HG03097 (cell line): ENCODE data around the gene KRT27.

Source experiments
- ATAC-seq: cut with Tn5 transposase; IDR thresholded peaks from one replicate; pipeline ENCODE4 v1.9.1; 2021; ENCODE audit not compliant: unreplicated experiment, low FRiP score

Gene KRT27

DNA sequence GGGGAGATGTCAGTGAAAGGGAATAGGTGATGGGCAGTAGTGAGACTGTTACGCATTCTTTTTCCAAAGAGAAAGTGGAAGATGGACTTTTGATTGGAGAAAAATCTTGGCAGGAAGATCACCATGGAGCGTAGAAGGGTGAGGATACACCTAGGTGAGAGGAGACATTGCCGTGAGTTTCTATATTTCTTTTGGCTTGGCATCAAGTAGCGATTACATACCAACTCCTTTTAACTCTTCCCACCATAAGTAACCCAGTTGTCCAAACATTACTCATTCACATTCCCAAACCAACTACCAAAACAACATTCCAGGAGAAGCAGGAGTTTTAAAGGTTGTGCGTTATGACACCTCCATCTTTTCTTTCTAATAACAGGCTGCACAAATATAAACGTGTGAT lies 28.1 kb upstream of the KRT27 start:
- no peak for ATAC-seq

DNA sequence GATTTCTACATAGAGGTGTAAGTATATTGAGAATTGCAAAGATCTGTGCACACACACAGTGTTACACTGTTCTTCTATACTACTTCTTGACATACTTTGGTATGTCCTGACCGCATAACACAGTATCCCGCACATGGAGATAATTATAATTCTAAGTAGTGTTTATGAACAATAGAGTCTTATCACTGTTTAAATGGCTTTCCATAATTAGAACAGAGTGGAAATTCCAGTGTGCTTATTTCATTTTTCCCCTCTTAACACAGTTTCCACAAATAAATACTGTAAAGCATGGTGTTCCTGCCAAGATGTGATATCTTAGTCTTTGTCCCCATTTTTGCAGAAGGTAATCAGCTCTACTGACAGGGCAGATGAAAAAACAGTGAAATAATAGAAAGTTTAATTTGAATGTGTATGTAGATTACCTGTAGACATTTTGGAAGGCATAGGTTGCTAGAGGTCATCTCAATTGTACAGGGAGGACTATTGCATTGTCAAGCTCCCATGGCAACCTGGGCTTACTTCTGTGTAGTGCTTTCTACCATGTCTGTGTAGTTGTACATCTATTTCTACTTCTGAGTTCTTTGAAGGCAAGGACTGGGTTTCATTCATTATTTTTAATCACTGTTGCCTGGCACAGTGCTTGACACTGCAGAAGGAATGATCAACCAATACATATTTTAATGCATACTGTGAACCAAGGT lies 27.5 kb upstream of the KRT27 start:
- no peak for ATAC-seq

DNA sequence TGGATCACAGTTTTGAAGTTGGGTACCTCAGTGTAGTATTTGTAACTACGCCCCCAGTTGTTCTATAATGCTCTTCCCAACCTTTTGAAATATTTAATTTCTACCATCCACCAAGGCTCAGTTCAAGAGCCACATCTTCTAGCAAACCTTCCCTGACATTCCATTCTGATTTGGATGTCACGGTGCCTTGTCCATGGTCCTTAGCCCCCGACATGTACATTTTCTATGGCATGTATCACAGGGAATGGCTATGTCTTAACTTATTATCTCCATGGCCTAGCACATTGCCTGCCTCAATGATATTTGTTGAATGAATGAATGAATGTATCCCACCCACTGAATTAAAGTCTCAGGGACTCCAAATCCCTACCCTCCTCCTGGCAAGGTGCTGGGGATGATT lies 23.8 kb upstream of the KRT27 start:
- no peak for ATAC-seq

DNA sequence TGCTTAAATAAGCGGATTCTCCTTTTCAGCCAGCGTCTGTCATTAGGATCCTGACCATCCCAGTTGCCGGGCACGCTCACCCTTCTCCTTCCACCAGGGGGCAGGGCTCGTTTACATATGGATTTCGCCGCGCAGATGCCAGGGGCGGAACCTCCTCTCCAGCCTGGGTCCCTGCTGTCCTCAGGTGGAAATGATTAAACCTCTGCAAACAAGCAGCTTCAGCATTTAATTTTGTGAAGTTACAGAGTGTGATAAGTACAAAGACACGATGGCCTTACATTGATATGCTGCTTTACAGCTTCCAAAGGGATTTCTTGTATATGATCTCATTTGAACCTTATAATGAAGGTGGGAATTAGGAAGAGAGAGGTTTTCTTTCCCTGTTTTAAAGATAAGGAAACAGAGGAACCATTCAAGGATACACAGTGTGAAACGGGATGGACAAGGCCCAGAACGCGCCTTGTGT lies 21.3 kb upstream of the KRT27 start:
- no peak for ATAC-seq

DNA sequence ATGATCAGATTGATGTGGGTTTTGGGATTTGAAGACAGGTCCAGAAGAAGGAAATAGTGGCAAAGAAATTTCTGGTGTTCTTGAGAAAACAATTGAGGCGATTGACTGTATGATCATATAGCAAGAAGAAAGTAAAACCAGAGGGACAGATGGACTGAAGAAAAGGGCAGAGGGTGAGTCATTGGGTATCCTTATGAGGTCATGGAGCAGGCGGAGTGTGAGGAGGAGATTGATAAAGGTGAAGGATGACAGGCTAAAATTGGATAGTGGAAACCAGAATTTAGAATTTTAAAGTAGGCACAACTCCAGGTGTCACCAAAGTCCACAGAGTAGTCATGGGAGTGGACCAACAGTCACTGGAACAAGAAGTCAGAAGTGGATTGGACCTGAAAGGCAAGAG lies 18.8 kb upstream of the KRT27 start:
- ATAC-seq = no peak

DNA sequence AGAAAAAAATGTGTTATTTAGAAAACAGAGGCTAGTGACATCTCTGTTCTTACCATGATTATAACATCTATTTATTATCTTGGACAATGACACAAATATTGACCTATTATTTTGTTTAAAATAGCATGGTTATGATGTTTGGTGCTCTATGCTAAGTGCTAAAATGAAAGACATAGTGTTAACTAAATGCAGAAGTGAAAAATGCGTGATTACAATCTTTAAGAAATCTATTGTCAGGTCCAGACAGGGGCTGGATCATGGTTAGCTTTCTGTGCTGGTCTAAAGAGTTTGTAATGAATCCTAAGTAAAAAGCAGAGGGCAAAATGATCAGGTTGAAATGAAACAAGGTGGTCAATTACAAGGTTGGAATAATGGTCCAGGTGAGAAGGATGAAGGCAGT lies 18.0 kb upstream of the KRT27 start:
- no peak for ATAC-seq

DNA sequence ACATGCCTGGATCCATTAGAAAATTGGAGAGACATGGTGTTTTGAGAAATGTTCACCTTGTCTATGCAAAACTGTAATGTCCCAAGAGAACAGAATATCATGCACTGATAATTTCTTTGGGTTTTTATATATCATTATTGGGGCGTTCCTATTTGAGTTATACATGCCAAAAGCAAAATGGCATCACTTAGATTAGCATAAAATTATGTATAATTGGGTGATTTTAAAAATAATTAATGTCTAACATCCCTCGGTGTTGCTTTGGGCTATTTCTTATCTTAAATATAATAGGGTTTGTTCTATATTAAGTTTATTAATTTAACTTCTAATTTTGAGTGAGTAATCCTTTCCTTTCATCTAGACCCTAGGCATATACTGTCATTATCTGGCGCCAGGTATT lies 17.5 kb upstream of the KRT27 start, which contains the start of gene KRT28:
Gene KRT28 (minus strand): TSS at position 101 of the 400 bp plus-strand sequence. CDS start 66 bp downstream, at position 35.
- ATAC-seq = no peak

DNA sequence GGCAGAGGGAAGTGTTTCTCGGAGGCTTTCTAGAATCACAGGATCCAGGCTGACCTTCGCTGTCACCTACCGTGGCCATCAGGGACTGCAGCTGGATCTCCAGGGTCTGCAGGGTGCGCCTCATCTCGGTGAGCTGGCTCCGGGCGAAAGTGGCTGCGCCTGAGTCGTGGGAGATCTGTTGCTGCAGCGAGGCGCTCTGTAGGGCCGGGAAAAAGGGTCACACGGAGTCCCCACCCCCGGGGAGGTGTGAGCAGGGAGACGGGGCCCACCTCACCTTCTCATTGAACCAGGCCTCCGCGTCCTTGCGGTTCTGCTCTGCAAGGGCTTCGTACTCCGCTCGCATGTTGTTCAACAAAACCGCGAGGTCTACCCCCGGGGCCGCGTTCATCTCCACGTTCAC lies 14.5 kb upstream of the KRT27 start:
- ATAC-seq = no peak

DNA sequence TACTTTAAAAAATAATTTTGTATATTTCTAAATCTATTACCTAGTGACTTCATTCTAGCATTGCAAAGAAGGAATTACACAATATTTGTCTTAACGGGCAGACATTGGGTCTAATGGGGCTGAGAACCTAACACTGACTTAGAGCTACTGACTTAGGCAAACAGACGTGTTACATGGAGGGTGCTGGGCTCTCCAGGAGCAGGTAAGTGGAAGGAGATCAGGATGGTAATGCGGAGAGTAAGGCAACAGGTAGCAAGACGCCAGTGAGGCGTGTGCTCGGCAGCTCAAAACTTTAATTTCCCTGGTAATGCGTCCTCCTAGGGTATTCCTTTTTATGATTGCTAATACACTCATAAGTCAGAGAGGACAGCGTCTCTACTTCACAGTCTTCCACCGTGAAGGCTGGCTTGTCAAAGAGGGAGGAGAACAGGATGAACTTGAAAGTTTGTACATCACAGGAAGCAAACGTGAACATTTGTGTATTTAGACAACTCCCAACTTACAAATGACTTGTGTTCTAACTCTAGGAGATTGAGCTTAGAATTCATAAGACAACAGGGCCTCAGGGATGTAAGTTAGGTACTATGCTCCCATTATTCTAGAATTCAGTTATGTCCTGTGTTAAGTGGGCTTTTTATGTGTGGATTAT lies 12.8 kb upstream of the KRT27 start:
- ATAC-seq = no peak

DNA sequence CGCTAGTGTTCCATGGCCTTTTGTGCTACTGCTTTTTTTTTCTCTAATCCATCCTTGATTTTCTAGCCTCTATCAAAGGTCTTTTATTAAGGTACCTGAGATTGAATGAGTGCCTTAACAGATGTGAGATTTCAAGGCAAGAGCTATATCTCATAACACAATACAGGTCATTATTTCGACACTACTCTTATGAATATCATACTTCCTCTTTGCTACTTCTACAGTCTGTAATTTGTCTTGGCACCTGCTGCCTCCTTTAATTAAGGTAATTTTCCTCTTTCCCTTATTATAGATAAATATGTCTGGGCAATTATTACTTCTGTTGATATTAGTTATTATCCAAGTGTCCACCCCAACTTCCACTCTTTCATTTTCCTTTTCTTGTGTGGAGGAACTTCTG lies 12.1 kb upstream of the KRT27 start:
- ATAC-seq = no peak

DNA sequence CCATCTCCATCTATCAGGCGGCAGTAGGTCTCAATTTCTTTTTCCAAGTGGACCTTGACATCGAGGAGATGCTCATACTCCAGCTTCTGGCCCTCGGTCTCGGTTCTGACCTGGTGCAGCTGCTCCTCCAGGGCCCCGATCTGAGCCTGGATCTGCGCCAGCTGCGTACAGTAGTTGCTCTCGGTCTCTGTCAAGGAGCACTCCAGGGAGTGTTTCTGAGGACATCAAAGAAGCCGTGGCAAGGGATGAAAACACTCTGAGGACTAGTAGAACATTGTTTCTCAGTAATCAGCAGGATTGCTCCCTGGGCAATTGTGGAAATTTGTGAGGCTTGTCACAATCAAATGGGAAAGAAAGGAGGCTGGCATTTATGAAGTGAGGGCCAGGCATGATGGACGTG lies 11.5 kb upstream of the KRT27 start:
- ATAC-seq = no peak

DNA sequence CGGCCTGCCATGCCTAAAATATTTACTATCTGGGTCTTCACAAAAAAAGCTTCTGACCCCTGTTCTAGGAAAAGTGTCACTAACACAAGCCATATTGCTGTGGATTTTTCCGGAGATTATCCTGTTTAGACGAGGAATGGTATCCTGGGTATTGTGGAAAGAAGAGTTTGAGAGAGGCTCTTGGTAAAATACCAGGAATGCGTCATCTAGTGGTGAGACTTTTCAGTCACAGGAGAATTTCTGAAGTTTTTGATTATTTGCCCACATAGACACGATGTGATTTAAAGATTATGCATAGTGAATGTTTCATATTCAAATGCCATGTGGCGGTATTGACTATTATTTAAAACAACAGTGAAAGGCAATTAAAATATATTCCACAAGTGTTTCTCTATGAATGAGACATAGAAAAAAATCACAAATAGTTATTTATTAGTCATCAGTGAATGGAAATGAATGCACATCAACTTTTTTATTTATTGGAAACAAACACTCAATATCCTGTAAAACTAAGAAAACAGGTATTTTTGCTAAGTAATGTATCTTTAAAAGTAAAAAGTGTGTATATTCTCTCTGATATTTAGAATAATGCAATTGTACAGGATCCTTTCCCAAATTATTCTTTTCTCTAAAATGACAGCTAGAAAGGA lies 9.6 kb upstream of the KRT27 start:
- no peak for ATAC-seq

DNA sequence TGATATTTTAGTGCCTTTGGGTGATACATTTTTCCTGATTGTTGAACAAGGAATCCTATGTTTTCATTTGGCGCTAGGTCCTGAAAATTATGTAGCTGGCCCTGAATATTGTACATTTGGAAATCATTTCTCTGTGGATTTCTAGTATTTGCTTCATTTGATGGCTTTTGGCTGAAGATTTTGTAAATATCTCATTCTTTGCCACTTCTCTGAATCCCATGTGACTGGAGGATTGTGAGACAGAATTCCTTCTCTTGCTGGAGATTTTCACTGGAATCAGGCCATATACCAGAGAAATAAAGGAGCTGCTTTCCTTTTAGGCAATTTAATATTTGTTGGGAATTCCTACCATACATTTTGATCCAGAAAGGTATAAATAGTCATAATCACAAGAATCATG lies 8.8 kb upstream of the KRT27 start:
- no peak for ATAC-seq

DNA sequence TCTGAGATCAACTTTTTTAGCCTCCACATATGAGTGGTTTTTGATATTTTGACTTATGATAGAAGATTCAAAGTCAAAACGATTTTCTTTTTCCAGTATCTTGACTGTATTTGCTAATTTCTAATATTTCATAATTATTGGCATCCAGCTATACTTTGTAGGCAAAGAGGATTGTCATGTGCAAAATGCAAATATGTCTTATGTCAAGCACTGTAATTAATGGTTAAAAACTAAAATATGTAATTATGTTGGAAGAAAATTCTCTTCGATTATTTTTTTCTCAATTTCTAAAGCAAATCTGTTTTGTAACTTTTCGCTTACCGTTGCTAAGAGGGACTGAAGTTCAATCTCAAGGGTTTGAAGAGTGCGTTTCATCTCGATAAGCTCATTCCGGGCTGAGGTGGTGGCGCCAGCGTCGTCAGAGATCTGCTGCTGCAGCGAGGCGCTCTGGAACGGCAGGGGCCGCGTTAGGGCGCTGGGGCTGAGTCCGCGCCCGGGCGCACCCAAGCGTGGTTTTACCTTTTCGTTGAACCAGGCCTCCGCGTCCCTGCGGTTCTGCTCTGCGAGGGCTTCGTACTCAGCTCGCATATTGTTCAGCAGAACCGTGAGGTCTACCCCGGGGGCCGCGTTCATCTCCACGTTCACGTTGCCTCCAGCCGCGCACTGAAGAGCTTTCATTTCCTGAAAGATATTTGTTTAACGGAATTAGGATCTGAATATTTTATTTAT lies 3.0 kb downstream of the KRT27 start:
- ATAC-seq = no peak

DNA sequence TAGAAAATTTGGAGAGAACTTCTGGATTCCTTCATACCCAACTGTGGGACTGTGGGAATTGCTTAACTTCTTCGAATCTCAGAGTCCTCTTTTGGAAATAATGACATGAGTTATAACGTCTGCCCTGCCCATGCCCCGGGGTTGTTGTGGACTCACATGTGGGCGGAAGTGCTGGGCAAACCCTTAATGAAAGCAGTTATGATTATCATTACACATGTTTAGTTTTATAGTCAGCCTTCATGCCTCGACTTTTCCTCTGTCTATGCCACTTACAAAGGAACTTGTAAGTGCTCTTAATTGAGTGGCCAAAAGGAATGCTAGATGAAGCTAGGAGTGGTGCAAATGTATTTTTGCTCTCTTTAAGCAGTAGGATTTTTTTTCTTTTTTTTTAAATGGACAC lies 3.9 kb downstream of the KRT27 start:
- ATAC-seq = no peak

DNA sequence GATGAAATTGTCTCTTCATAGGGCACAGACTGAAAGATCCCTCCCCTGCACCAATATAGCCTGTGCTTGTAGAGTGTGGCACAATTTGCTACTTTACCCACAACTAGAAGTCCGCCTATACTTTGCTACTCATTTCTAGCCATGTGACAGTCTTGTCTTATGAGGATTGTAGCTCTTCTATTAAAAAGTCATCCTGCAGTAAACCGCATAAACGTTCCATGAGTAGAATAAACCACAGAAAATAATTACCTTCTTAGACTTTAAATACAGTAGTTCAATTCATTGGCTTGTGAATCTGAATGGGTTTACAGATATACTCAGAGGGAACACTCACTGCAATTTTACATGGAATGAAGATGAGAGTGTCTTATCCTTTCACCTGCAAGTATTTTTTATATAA lies 4.4 kb downstream of the KRT27 start:
- no peak for ATAC-seq

DNA sequence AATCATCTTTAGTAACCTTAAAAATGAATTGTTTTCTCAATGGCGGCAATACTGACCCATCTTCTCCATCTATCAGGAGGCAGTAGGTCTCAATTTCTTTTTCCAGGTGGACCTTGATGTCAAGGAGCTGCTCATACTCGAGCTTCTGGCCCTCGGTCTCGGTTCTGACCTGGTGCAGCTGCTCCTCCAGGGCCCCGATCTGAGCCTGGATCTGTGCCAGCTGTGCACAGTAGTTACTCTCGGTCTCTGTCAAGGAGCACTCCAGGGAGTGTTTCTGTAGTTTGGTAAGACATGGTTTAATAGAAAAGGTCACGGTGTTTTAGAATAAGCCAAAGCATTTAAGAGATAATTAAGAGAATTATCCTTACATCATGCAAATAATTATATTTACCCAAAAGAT lies 4.9 kb downstream of the KRT27 start:
- no peak for ATAC-seq

DNA sequence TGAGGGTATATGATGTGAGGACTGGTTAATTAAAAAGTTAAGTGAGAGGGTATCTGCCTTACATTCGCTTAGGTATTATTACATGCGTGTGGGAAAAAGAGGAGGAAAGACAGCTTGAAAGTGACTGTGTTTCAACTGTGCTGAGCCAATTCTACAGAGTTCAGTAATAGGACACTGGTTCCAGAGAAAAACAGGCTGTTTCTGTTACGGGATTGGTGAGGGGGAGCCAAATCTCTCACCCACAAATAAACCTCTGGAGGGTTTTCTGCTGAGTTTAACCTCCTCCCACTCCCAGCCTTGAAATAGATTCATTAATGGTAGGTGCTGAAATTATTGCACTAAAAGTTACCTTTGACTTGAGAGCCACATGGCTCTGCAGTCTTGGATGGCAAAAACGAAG lies 6.4 kb downstream of the KRT27 start:
- ATAC-seq = no peak

DNA sequence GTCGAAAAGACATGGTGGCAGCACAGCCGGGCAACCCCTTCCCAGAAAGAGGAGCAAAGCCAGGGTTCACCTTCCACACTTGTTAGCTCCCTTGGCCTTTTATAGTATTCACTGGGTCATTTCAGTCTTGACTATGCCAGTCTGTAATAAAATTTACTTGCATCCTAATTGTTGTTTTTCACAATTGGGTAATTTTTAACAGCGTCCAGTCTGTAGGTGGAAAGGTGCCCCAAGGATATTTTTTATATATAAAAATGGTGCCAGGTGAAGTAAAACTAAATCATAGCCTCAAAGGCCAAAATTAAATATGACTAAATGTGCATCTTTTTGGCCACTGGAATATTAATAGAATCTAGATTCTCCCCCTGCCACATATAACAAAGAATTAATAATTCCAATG lies 10.2 kb downstream of the KRT27 start, which contains the start of gene KRT26:
Gene KRT26 (minus strand): TSS at position 101 of the 400 bp plus-strand sequence. CDS start 88 bp downstream, at position 13.
- no peak for ATAC-seq

DNA sequence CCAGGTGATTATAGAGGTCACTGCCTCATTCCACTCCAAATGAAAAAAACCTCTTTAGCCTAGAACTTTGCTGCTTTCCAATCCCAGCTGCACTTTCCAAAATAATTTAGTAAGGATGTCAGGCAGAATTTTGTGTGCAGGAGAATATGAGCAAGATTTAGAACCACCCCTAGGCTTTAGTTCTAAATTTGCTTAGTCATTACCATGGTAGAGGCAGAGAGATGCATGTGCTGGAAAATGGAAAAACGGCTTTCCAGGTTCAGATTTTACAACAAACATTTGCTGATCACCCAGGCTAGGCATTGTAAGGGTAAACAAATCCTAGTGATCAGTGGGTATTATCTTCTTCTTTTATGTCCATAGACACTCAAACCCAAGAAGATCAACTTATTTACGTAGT lies 16.7 kb downstream of the KRT27 start:
- no peak for ATAC-seq

DNA sequence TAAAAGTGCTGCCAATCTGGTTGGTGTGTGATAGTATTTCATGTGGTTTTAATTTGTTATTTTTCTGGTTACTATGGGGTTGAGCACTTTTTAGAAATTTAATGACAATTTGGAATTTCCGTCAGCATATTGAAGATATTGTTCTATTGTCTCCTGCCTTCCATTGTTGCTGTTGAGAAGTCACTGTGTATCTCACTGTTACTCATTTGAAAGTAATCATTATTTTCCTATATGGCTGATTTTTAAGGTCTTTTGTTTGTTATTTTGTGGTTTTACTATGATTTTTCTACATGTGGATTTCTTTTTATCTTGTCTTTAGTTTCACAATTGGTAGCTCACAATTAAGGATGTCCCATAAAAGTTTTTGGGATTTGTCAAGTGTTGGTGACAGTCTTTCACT lies 18.6 kb downstream of the KRT27 start:
- no peak for ATAC-seq
